ENCODE measurements around the gene MANSC4.

DNA sequence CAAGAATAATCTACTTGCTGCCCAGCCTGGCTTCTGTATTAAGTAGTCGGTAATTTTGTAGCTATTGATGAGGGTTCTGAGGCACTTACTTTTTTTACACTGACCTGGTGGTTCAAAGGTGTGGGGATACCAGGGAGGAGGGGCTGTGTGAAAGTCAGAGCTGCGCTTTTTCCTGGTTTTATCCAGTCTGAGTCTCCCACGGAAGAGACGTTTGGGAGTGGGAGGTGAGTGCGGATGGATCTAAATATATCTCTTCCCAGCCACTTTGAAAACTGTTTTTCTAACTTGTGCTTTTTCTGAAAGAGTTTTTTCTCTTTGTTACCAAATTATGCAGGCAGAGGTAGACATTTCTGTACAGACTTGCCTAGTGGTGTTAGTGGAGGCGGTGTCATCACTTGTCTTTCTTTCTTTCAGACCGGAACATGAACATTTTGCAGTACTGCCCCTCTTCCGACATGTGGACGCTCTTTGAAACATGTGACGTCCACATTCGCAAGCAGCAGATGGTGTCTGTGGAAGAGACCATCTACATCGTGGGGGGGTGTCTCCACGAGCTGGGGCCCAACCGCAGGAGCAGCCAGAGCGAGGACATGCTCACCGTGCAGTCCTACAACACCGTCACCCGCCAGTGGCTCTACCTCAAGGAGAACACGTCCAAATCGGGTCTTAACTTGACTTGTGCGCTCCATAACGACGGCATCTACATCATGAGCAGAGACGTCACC lies 17.4 kb upstream of the MANSC4 start:
- TF ChIP-seq, protein P1, sequence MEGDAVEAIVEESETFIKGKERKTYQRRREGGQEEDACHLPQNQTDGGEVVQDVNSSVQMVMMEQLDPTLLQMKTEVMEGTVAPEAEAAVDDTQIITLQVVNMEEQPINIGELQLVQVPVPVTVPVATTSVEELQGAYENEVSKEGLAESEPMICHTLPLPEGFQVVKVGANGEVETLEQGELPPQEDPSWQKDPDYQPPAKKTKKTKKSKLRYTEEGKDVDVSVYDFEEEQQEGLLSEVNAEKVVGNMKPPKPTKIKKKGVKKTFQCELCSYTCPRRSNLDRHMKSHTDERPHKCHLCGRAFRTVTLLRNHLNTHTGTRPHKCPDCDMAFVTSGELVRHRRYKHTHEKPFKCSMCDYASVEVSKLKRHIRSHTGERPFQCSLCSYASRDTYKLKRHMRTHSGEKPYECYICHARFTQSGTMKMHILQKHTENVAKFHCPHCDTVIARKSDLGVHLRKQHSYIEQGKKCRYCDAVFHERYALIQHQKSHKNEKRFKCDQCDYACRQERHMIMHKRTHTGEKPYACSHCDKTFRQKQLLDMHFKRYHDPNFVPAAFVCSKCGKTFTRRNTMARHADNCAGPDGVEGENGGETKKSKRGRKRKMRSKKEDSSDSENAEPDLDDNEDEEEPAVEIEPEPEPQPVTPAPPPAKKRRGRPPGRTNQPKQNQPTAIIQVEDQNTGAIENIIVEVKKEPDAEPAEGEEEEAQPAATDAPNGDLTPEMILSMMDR (conservative IDR thresholded peaks at IDR 0.05; ENCODE audit: low read length): no peak
- TF ChIP-seq EZH2phosphoT487 (IDR thresholded peaks at IDR 0.05; ENCODE audit: borderline replicate concordance, low read depth, low read length): no peak

Measured in OCI-LY7 (cell line).